ENCODE data around the gene GANC.

Gene GANC

DNA sequence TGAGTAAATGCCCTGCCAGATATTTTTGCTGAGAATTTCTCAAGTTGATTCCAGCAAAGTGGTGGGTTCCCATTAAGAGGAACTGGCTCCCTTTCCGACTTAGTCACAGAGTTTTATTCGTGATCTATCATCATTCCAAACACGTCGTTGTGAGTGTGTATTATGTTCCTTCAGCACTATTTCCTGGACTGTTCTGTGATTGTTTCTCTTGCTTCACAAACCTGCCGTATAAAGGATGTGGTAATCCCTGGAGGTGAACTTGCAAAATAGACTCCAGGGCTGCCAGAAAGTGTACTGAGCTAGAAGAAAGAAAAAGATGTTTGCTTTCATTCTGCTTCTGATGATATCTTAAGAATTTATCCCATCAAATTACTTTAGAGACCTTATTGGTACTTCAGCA, 71.8 kb downstream of the GANC start:
- DNase-seq (ENCODE audit: low read depth in 1 of 2, low spot score in 1 of 2) = no peak

- DNase-seq (ENCODE audit: low read depth in 1 of 2, low spot score in 1 of 2) = no peak
Measured at GRCh38 chr15:42345504-42345903, 72.5 kb downstream of the GANC start.

DNA sequence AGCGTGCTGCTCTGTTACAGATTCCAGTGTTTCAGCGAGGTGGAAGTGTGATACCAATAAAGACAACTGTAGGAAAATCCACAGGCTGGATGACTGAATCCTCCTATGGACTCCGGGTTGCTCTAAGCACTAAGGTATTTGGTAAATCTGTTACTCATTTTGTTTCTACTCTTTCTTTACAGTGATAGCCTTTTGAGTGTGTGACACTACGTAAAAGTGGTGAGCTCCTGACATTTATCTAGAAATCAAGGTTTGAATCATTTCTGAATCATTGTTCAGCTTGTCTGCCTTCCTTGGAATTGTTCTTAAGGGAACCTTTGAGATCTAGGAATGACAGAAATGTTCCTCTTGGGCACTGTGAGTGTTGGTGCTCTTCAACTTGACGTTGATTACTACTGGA, 75.1 kb downstream of the GANC start:
- DNase-seq (ENCODE audit: low read depth in 1 of 2, low spot score in 1 of 2) = no peak

DNA sequence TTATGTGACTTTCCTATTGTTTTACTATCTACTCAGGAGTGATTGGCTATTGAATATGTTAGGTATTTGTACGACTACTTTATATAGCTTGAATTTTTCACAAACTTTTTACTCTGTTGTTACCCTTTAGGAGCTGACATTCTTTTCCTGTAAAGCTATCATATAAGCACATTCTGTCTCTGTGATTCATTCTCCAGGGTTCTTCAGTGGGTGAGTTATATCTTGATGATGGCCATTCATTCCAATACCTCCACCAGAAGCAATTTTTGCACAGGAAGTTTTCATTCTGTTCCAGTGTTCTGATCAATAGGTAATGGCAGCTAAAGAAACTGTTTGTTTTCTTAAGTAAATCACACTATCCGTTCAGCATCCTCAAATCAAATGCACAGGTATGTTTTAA, 76.2 kb downstream of the GANC start:
- DNase-seq (ENCODE audit: low read depth in 1 of 2, low spot score in 1 of 2) = no peak

- no peak for DNase-seq (ENCODE audit: low read depth in 1 of 2, low spot score in 1 of 2)
Measured at GRCh38 chr15:42352401-42352800, 79.4 kb downstream of the GANC start.

DNA sequence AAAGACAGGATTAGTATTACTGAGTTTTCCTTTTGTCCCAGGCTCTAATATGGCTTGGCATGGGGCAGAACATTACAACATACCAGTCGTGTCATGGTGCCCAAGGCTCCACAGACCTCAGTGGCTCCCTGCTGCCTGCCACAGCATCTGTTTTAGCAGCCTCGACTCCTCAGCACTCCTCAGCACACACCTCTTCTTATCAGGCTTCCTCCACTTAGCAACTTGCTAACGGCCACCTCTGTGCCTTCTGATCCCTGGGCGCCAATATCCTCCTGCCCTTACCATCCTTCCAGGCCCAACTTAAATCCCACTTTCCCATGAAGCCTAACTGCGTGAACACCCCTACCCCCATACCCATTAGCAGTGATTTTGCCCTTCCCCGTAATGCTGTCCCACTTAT, 80.1 kb downstream of the GANC start:
- DNase-seq (ENCODE audit: low read depth in 1 of 2, low spot score in 1 of 2) = no peak

- no peak for DNase-seq (ENCODE audit: low read depth in 1 of 2, low spot score in 1 of 2)
Measured at GRCh38 chr15:42354824-42355223, 81.8 kb downstream of the GANC start.

DNA sequence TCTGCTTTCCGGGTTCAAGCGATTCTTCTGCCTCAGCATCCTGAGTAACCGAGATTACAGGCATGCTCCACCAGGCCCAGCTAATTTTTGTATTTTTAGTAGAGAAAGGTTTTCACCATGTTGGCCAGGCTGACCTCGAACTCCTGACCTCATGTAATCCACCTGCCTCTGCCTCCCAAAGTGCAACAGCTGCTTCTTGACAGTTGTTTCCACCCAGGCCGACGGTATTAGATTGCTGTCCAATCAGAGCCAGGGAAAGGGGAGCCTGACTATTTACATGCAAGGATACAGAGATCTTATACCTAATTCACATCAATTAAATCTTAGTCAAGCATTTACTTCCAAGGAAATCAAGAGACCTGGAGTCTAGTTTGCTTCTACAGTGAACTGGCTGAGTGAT, 82.3 kb downstream of the GANC start:
- no peak for DNase-seq (ENCODE audit: low read depth in 1 of 2, low spot score in 1 of 2)

DNA sequence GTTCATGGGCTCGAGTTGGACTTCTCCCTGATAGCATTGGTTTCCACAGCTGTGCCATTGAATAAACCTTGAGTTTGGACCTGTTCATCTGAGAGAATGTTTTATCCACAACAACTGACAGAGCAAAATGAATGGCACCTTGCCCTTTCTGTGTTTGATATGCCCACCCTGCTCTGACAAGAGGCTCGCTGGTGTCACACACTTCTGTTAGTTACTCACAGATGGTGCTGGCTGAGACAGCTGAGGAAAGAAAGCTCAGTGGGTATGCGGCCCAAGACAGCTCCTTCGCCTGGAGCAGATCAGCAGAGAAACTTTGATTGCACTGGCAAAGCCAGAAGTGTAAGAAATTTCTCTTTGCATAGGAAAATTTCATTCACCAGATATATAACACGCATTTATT, 83.8 kb downstream of the GANC start:
- no peak for DNase-seq (ENCODE audit: low read depth in 1 of 2, low spot score in 1 of 2)

GRCh38 chr15:42358141-42358540, 85.1 kb downstream of the GANC start:
- DNase-seq (ENCODE audit: low read depth in 1 of 2, low spot score in 1 of 2) = no peak

DNA sequence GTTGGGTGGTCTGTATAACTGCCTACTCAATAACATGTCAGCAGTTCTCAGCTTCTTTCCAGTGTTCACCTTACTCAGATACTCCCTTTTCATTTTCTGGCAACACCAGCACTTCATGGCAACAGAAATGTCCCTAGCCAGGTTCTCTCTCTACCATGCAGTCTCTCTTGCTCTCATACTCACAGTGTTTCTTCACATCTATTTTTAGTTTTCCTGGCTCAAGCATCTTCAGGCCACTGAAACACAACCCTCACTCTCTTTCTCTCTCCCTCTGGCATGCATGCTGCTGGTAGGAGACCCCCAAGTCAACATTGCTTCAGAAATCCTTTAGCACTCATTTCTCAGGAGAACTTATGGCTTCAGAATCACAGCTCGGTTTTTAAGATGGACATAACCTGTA, 86.2 kb downstream of the GANC start, which contains the start of gene CAPN3:
Gene CAPN3 (plus strand): TSS at position 253 of the 400 bp plus-strand sequence. CDS start 305 bp downstream, outside the sequence.
- no peak for DNase-seq (ENCODE audit: low read depth in 1 of 2, low spot score in 1 of 2)

DNA sequence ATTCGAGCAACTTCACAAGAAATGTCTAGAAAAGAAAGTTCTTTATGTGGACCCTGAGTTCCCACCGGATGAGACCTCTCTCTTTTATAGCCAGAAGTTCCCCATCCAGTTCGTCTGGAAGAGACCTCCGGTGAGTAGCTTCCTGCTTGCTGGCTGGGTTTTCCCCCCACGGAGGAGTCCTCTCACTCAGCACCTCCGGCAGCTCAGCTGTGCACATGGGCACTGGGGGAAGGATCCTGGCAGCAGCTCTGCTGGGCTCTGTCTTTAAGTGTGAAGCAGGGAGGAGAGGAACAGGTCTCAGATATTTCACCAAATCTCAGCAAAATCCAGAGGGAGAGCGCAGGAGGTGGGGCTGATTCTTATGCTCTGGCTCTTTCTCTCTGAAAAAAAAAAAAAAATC, 87.0 kb downstream of the GANC start:
- DNase-seq (ENCODE audit: low read depth in 1 of 2, low spot score in 1 of 2) = no peak

DNA sequence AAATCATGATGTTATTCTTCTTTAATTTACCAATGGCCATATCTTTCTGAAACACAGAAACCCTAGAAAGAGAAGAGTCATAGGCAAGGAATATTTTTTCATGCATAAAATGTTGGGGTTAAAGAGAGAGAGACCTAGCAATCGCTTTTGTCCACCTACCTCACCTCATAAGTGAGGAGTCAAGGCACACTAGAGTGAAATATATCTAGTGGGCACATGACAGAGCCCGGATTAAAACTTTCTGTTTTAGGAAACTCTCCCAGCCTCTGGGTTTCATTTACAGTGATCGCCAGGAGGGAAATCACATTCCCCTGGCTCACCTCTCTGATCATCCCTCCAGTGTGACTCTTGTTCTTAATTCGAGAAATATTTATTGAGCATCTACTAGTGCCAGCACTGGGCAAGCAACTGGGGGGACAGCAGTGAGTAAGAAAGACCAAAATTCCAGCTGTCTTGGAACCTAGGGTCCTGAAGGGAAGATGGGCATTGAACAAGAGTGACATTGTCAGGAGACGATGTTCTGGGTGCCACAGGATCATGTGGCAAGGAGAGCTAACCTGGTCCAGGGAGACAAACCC, 87.6 kb downstream of the GANC start:
- DNase-seq (ENCODE audit: low read depth in 1 of 2, low spot score in 1 of 2) = no peak

- no peak for DNase-seq (ENCODE audit: low read depth in 1 of 2, low spot score in 1 of 2)
Measured at GRCh38 chr15:42363487-42363886, 90.5 kb downstream of the GANC start.

DNA sequence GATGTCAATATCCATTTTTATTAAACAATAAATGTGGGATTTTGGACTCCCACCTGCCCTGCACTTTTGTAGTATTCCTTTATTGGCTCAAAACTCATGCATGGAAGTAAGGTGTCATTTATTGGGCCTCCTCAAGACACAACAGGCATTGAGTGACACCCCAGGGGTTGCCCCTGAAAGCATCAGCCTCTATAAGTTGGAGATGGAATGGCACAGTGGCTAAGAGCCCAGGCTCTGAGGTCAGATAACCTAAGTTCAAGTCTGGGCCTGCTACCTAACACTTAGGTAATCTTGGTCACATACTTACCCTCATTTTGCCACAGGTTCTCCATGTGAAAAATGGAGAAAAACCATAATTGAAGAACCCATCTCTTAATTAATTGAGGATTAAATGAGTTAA, 90.9 kb downstream of the GANC start:
- no peak for DNase-seq (ENCODE audit: low read depth in 1 of 2, low spot score in 1 of 2)

- DNase-seq (ENCODE audit: low read depth in 1 of 2, low spot score in 1 of 2) = no peak
Measured at GRCh38 chr15:42364529-42364928, 91.5 kb downstream of the GANC start.

GRCh38 chr15:42365921-42366550, 93.0 kb downstream of the GANC start:
- DNase-seq (ENCODE audit: low read depth in 1 of 2, low spot score in 1 of 2) = no peak

- no peak for DNase-seq (ENCODE audit: low read depth in 1 of 2, low spot score in 1 of 2)
Measured at GRCh38 chr15:42367041-42367440, 94.0 kb downstream of the GANC start.

DNA sequence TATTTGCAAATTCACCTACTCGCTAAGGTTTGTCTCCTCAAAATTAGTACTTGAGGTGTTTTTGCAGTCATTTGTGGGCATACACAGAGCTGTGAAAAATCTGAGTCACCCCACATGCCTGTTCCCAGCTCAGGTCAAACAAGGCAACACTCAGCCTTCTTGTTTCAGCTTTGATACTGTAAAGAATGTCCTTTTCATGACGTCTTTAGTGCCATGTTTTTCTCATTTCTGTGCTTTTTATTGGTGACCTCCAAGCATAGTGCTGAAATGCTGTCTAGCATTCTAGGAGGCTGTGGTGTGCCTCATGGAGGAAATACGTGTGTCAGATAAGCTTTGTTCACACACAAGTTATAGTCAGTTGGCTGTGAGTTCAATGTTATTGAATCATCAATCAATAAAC, 95.1 kb downstream of the GANC start:
- DNase-seq (ENCODE audit: low read depth in 1 of 2, low spot score in 1 of 2) = no peak

DNA sequence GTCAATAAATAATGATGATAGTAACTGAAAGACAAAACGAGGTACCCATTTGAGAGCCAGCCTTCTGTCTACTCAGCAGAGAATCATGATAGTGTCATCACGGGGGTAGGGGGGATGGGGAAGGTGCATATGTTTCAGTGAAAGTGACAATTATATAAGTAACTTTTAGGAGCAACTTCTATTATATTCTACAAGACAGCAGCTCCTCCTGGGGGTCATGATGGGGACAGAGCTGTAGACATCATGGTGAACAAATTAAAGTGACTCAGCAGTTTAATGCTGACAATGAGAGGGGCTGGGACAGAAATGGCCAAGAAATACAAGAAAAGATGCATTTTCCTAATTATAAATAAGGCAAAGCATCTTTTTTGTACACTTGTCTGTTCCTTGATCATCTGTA, 98.1 kb downstream of the GANC start:
- DNase-seq (ENCODE audit: low read depth in 1 of 2, low spot score in 1 of 2) = no peak

DNA sequence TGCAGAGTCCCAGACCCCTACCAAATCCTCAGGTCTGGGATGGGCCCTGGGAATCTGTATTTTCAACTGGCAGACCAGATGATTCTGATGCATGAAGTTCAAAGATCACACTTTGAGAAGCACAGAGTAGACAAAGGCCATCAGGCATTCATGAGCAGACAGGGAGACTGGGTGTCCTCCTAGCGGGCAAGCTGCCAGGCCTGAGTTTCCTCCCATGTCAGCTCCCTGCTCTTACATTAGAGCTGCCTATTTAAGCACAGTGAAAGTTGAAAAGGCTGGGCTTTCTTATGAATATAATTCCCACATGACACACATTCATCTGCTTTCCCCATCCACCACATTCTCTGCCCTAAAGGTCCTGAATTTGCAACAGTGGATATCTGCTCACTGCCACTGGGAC, 100.3 kb downstream of the GANC start:
- no peak for DNase-seq (ENCODE audit: low read depth in 1 of 2, low spot score in 1 of 2)

GRCh38 chr15:42373936-42374335, 100.9 kb downstream of the GANC start:
- no peak for DNase-seq (ENCODE audit: low read depth in 1 of 2, low spot score in 1 of 2)

DNA sequence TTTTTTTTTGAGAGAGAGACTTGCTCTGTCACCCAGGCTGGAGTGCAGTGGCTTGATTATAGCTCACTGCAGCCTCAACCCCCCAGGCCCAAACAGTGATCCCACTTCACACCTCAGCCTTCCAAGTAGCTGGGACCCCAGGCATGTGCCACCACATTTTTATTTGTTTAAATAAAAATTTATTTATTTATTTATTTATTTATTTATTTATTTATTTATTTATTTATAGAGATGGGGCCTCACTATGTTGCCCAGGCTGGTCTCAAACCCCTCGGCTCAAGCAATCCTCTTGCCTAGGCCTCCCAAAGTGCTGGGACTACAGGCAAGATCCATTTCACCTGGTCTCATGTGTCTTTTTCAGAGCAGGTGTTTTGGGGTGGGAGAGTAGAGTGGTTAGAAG, 101.8 kb downstream of the GANC start:
- no peak for DNase-seq (ENCODE audit: low read depth in 1 of 2, low spot score in 1 of 2)

Measured in activated CD4-positive, alpha-beta T cell treated with anti-CD3 and anti-CD28 coated beads, Interleukin-2, amount 50 U/mL, for 24 hours (primary cell).